GM19438 (cell line): ENCODE measurements around the gene PRKACG.
"Not testable (repeated sequence)": the region's sequence is repeated elsewhere in the genome, so short reads cannot be mapped to it uniquely, and the experiment has no call there.

Experiments
- ATAC-seq: cut with Tn5 transposase; IDR thresholded peaks from one replicate; pipeline ENCODE4 v1.9.1; 2021; ENCODE audit warnings: low read depth; ENCODE audit not compliant: unreplicated experiment

The PRKACG gene

GRCh38 chr9:69027355-69028097 is 13.6 kb upstream of the PRKACG start:
- peak; percentile 74 for ATAC-seq

GRCh38 chr9:69023650-69024049 is 9.7 kb upstream of the PRKACG start:
- ATAC-seq: no peak

DNA sequence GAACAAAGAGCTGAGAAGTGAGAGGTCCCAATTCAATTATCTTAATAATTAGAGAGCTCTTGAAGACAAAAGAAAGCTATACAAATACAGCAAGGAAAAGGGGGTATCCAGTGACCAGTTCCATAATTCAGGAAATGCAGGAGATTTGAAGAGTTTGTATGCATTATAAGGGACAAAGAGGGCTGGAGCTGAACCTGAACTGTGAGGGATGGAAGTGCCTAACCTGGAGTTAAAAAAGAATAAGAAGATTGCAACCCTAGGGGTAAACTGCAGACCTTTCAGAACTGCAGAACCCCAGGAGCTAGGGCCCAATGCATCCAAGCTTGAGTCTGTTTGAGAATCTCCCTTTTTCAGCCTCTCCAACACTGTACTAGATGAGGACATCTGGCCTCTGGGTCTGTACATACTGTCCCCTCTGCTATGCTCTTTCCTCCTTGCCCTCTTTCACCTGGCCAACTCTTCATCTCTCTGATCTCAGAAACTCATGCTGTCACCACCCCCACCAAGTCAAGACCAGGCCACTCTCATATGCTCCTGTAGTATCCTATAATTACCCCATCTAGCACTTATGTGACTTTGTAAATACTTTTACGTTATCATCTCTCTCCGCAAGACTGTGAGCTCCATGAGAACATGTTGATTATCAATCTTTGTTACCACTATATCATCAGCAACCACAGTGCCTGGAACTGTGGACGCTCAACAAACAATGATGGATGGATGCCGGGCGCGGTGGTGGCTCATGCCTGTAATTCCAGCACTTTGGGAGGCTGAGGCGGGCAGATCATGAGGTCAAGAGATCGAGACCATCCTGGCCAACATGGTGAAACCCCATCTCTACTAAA is 6.6 kb upstream of the PRKACG start:
- no peak for ATAC-seq

- no peak for ATAC-seq
Observed at GRCh38 chr9:69019808-69020207, 5.9 kb upstream of the PRKACG start.

DNA sequence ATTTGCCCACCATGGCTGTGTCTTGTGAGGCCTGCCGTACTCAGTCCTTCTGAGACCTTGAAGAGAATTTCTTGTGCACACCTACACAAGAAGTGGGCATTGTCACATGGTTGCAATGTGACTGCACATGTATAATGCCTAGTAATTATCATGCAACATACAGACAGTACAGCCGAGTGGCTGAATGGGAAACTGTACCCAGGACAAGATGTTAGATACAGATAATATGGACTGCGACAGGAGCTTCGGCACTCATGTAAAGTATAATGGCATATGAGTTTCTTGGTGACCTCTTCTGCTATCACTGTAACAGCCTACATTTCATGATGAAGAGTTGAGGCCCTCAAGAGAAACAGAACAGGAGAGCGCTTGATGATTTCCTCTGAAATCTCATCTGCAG is 4.8 kb upstream of the PRKACG start:
- no peak for ATAC-seq

- no peak for ATAC-seq
Observed at GRCh38 chr9:69016191-69017096, 2.5 kb upstream of the PRKACG start.

DNA sequence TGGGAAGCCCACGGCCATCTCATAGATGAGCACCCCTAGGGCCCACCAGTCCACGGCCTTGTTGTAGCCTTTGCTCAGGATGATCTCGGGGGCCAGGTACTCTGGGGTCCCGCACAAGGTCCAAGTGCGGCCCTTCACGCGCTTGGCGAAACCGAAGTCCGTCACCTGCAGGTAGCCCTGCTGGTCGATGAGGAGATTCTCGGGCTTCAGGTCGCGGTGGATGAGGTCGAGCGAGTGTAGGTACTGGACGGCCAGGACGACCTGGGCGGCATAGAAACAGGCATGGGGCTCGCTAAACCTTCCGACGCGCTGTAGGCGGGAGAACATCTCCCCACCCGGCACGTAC is 558 bp downstream of the PRKACG start:
- ATAC-seq: no peak

- ATAC-seq: peak; percentile 55
Observed at GRCh38 chr9:69012696-69013381, 1.1 kb downstream of the PRKACG start.

DNA sequence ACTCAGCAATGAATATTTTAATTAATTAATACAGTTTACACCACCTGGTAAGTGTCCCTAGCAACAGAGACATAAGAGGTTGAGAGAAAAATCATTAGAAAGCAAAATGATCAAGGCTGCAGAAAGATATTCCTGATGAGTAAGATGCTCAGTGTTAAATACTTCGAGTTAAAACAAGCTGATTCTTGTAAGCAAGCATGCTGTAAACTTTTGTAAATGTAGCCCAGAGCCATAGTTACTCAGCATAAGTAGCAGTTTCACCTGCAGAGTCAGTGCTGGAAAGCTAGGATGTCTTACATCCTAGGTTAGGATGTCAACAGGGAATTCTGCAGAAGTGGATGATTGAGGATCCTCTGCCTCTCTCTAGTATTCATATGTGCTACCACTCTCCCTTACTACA is 4.2 kb downstream of the PRKACG start:
- no peak for ATAC-seq

GRCh38 chr9:69004836-69005235 is 9.1 kb downstream of the PRKACG start:
- no peak for ATAC-seq

- no peak for ATAC-seq
Observed at GRCh38 chr9:69003051-69003450, 10.9 kb downstream of the PRKACG start.

- no peak for ATAC-seq
Observed at GRCh38 chr9:69001921-69002320, 12.0 kb downstream of the PRKACG start.

- peak; percentile 88 for ATAC-seq
Observed at GRCh38 chr9:68999393-69000105, 14.4 kb downstream of the PRKACG start.

GRCh38 chr9:68998812-68999211 is 15.1 kb downstream of the PRKACG start:
- ATAC-seq: no peak

DNA sequence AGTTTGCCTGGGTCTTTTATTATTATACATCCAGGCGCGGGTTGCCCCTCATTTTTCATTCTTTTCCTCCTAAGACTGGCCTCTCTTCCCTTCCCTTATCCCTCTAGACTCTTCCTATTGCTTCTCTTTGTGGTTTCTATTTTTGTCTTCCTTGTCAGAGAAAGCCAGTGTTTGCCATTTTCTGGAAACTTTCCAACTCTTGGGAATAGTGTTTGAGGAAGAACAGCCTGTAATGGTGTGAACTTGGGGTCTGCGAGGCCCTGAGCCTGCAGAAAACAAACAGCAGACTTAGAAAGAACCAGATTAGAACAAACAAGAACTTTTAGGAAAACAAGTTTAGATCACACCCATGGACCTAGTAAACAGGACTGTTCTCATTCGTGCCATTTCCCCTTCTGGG is 15.5 kb downstream of the PRKACG start:
- ATAC-seq: no peak

GRCh38 chr9:68997666-68998065 is 16.2 kb downstream of the PRKACG start:
- ATAC-seq: no peak

- no peak for ATAC-seq
Observed at GRCh38 chr9:68996462-68996861, 17.5 kb downstream of the PRKACG start.

- no peak for ATAC-seq
Observed at GRCh38 chr9:68995776-68996175, 18.1 kb downstream of the PRKACG start.

- ATAC-seq: no peak
Observed at GRCh38 chr9:68991457-68991856, 22.5 kb downstream of the PRKACG start.

GRCh38 chr9:68986949-68987348 is 27.0 kb downstream of the PRKACG start:
- not testable (repeated sequence) for ATAC-seq
